ENCODE results near the gene SNPH.
A peak's percentile ranks its signal among the peaks of the same experiment; 100 is the strongest.

Gene SNPH

GRCh38 chr20:1298166-1298565 lies 32.1 kb downstream of the SNPH start:
- TF ChIP-seq POLR2AphosphoS5 (IDR thresholded peaks at IDR 0.05; ENCODE audit: low read depth, low read length) (no peak), SIN3A (IDR thresholded peaks at IDR 0.05; ENCODE audit: borderline replicate concordance, insufficient read depth, low read length) (no peak), TAF1 (IDR thresholded peaks at IDR 0.05; ENCODE audit: borderline replicate concordance, insufficient read depth, low read length) (no peak), FOXP2 (optimal IDR thresholded peaks at IDR 0.05; ENCODE audit: borderline replicate concordance, extremely low read depth, extremely low read length, insufficient read depth) (no peak), REST (IDR thresholded peaks at IDR 0.05; ENCODE audit: insufficient read depth in 1 of 2, low read depth in 2 of 2, low read length in 2 of 2) (no peak)

GRCh38 chr20:1298888-1299511 lies 32.9 kb downstream of the SNPH start:
- no peak for TF ChIP-seq FOXP2 (optimal IDR thresholded peaks at IDR 0.05; ENCODE audit: borderline replicate concordance, extremely low read depth, extremely low read length, insufficient read depth)
- TF ChIP-seq TAF1 (IDR thresholded peaks at IDR 0.05; ENCODE audit: borderline replicate concordance, insufficient read depth, low read length) = no peak
- TF ChIP-seq POLR2AphosphoS5 (IDR thresholded peaks at IDR 0.05; ENCODE audit: low read depth, low read length) = no peak
- no peak for TF ChIP-seq REST (IDR thresholded peaks at IDR 0.05; ENCODE audit: insufficient read depth in 1 of 2, low read depth in 2 of 2, low read length in 2 of 2)
- no peak for TF ChIP-seq SIN3A (IDR thresholded peaks at IDR 0.05; ENCODE audit: borderline replicate concordance, insufficient read depth, low read length)

- TF ChIP-seq TAF1 (IDR thresholded peaks at IDR 0.05; ENCODE audit: borderline replicate concordance, insufficient read depth, low read length) (no peak), REST (IDR thresholded peaks at IDR 0.05; ENCODE audit: insufficient read depth in 1 of 2, low read depth in 2 of 2, low read length in 2 of 2) (no peak), FOXP2 (optimal IDR thresholded peaks at IDR 0.05; ENCODE audit: borderline replicate concordance, extremely low read depth, extremely low read length, insufficient read depth) (no peak), POLR2AphosphoS5 (IDR thresholded peaks at IDR 0.05; ENCODE audit: low read depth, low read length) (no peak), SIN3A (IDR thresholded peaks at IDR 0.05; ENCODE audit: borderline replicate concordance, insufficient read depth, low read length) (no peak)
These were observed 33.4 kb downstream of the SNPH start for GRCh38 chr20:1299522-1299921.

GRCh38 chr20:1300083-1300840 lies 34.2 kb downstream of the SNPH start:
- TF ChIP-seq TAF1 (IDR thresholded peaks at IDR 0.05; ENCODE audit: borderline replicate concordance, insufficient read depth, low read length) (no peak), POLR2AphosphoS5 (IDR thresholded peaks at IDR 0.05; ENCODE audit: low read depth, low read length) (no peak), FOXP2 (optimal IDR thresholded peaks at IDR 0.05; ENCODE audit: borderline replicate concordance, extremely low read depth, extremely low read length, insufficient read depth) (no peak), SIN3A (IDR thresholded peaks at IDR 0.05; ENCODE audit: borderline replicate concordance, insufficient read depth, low read length) (no peak)

GRCh38 chr20:1301031-1301529 lies 35.0 kb downstream of the SNPH start:
- TF ChIP-seq REST (IDR thresholded peaks at IDR 0.05; ENCODE audit: insufficient read depth in 1 of 2, low read depth in 2 of 2, low read length in 2 of 2) (peak in 1 of 2 experiments; percentile 78; a peak in 2 of 4 replicates), TAF1 (IDR thresholded peaks at IDR 0.05; ENCODE audit: borderline replicate concordance, insufficient read depth, low read length) (no peak)

Measured in PFSK-1 (cell line).